Activated naive CD8-positive, alpha-beta T cell treated with anti-CD3 and anti-CD28 coated beads, Interleukin-2, amount 50 U/mL, for 16 hours (primary cell): ENCODE measurements around the gene DHRS2.
"Not testable (repeated sequence)": the region's sequence is repeated elsewhere in the genome, so short reads cannot be mapped to it uniquely, and the experiment has no call there.

Experiments
- DNase-seq: peaks from one replicate; pipeline ENCODE4 v3.0.0-alpha.2; 2020; ENCODE audit warnings: low read depth, low spot score

The DHRS2 gene

DNA sequence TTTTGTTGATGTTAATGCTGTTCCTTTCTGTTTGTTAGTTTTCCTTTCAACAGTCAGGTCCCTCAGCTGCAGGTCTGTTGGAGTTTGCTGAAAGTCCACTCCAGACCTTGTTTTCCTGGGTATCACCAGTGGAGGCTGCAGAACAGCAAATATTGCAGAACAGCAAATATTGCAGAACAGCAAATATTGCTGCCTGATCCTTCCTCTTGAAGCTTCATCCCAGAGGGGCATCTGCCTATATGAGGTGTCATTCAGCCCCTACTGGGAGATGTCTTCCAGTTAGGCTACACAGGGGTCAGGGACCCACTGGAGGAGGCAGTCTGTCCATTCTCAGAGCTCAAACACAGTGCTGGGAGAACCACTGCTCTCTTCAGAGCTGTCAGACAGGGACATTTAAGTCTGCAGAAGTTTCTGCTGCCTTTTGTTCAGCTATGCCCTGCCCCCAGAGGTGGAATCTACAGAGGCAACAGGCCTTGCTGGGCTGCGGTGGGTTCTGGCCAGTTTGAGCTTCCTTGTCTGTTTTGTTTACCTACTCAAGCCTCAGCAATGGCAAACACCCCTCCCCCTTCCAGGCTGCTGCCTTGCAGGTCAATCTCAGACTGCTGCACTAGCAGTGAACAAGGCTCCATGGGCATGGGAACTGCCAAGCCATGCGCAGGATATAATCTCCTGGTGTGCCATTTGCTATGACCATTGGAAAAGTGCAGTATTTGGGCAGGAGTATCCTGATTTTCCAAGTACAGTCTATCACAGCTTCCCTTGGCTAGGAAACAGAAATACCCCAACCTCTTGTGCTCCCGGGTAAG, 53.7 kb downstream of the DHRS2 start:
- not testable (repeated sequence) for DNase-seq

DNA sequence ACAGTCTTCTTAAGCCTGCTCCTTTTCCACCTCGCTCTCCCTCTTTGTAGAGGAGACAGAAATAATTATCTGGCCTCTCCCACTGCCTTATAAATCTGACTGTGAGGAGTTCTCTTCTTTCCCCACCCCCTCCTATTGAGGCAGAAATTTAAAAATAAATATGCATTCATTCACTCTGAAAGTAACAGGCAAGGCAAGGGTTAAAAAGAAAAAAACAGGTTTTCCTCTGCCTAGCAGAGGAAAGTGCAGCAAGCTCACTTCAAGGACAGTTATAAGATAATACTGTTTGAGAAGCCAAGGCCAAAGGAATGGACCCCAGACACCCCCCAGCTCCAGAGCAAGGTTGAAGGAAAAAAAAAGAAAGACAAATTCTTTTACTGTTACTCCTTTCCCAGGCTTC, 56.3 kb downstream of the DHRS2 start:
- no peak for DNase-seq

DNA sequence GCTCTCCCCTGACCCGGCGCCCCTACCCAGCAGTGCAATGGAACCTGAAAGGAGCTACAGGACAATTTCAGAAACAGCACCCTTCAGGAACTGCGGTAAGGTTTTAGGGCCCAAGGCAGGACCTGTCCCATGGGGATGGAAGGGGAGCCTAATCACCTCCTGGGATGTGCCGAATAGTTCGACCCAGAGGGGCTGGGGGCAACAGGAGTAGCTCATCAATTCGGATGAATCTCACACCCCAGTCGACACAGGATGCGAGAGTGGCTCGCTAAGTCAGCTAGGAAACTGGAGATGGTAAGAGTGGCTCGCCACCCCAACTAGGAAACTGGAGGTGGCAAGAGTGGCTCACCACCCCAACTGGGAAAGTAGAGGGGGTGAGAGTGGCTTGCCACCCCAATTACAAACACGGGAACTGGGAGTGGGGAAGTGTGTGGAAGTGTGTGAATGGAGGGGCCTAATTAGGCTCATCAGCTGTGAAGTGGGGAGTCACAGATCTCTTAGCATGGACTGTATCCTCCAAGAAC, 57.1 kb downstream of the DHRS2 start:
- no peak for DNase-seq

DNA sequence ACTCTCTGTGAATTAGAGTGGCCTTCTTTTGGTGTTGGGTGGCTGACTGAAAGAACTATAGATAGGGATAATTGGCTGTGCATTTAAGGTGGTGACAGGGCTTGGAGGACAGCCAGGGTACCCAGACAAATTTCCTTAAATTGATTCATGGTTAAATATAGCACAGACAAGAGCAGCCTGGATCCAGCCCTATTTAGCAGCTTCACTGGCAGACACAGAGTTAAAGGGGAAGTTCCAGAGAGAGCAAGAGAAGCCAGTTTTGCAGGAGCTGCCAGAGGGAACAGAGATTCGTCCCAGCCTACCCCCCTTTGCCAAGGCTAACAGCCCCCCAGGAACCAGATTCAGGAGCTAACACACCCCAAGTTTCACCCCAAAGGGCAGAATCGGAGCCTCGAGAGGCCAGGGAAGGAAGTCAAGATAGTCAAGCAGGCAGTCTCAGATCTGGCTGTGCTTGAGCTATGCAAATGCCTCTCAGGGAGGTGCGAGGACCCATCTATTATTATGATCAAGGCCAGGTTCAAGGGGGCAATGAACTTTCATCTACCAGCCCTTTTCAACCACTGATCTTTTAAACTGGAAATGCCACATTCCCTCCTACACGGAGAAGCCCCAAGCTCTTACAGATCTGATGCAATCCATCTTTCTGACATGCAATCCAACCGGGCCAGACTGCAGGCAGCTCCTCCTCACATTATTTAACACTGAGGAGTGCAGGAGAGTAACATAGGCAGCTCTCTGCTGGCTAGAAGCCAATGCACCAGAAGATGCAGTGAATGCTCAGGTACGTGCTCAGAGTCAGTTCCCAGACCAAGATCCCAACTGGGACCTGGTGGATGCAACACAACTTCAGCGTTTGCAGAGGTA, 58.2 kb downstream of the DHRS2 start:
- no peak for DNase-seq
